Measurements from ENCODE around the gene VCAN. TPM values are rescaled to one million over a fixed set of nuclear protein-coding genes. Genes with fewer than 3 reads are reported as not detected.

VCAN gene
- total and polyA plus RNA-seq, 2 of the 8 experiments (the other 6 are each of a cell fraction or from before 2014, with no cell fraction given), result 146 to 404 TPM

DNA sequence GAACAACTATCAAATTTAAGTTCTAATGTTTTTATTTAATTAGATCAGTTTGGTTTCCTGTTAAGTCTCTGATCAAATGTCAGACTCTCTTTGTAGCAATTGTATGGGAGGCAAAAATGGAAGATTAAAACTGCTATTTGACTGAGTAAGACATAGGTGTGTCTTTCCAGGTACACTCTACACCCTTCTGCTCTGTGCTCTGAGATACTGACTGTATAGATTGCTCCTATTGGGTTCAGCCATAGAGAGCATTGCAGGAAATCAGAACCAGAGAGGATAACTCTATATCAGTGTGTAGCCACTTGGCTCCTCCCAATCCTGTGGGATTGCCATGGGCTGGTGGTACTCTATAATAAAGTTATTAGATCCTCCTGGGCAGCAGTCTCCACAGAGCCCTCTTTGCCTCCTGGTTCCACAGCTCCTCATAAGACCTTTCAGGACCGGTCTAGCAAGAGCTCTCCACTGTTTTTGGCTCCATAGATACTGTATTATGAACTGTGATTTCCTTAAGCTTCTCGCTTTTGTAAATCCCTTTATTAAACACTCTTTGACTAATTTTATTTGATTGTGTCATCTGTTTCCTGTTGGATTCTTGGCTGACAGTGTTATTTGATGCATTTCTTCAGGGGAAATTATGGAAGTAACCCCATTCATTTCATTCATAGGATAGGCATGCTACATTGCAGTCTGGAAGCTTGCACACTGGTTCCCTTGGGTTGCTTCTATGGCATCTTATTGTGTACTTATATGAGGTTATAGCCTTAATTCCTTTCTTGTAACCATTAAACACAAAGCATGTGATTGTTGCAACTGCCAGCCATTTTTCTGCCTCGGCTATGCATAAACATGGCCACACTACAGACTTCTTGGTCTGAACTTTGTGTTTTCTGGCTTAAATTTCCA lies 115.6 kb downstream of the VCAN start:
- Histone ChIP-seq H2BK15ac (ENCODE audit: low read length) (no peak overlapping the region), H2BK5ac (ENCODE audit: low read depth, low read length) (no peak overlapping the region), H3K23ac (ENCODE audit: insufficient read length) (no peak overlapping the region), H3K27me3 (replicated peaks in 1 of 4; ENCODE audit: control insufficient read depth in 3 of 4, extremely low read depth in 1 of 4, insufficient read depth in 3 of 4, low read length in 3 of 4) (peaks cover 0 to 1% (median 0%) of the 10 kb centered on the region in 4 experiments; a peak in 1 of 7 replicates), H4K5ac (ENCODE audit: insufficient read length, low read depth, low read length) (no peak overlapping the region), H3K4me2 (ENCODE audit: insufficient read depth in 1 of 2, low read depth in 2 of 2, low read length in 2 of 2) (no peak overlapping the region), H3K23me2 (ENCODE audit: low read depth, low read length) (no peaks in the 10 kb centered on the region), H3K36me3 (ENCODE audit: control insufficient read depth in 2 of 4, insufficient read depth in 4 of 4, low read length in 3 of 4) (peaks cover 0 to 6% (median 1%) of the 10 kb centered on the region in 4 experiments; a peak in 4 of 8 replicates), H3K14ac (ENCODE audit: insufficient read length) (no peak overlapping the region), H3K79me1 (ENCODE audit: low read depth, low read length) (no peaks in the 10 kb centered on the region), H2AFZ (ENCODE audit: low read length) (no peak overlapping the region), H3K27ac (ENCODE audit: low read depth, low read length) (no peak overlapping the region), H3K79me2 (ENCODE audit: control insufficient read depth in 1 of 2, insufficient read depth in 2 of 2, low read length in 2 of 2) (no peaks in the 10 kb centered on the region), H2AK5ac (ENCODE audit: low read depth, low read length) (no peak overlapping the region), H4K8ac (ENCODE audit: extremely low read depth, insufficient read depth, low read length) (no peak overlapping the region), H2BK120ac (replicated peaks; ENCODE audit: low read depth, low read length) (no peak overlapping the region), H3K56ac (replicated peaks; ENCODE audit: insufficient read length, low read depth, low read length) (no peak overlapping the region), H2BK12ac (ENCODE audit: low read depth, low read length) (no peak overlapping the region), H3K9me3 (ENCODE audit: insufficient read depth in 2 of 2, low read depth in 1 of 2, low read length in 1 of 2) (no peaks in the 10 kb centered on the region), H3K9ac (replicated peaks in 1 of 4; ENCODE audit: extremely low read depth in 1 of 4, low read depth in 3 of 4, low read length in 3 of 4) (no peak overlapping the region), H3K4me1 (replicated peaks in 1 of 4; ENCODE audit: control insufficient read depth in 3 of 4, insufficient read depth in 4 of 4, low read length in 3 of 4) (no peaks in the 10 kb centered on the region), H4K91ac (replicated peaks; ENCODE audit: insufficient read length, low read length) (no peak overlapping the region), H2BK20ac (ENCODE audit: low read length) (no peak overlapping the region), H3K18ac (ENCODE audit: extremely low read depth, low read length) (no peak overlapping the region), H3K4ac (replicated peaks; ENCODE audit: insufficient read length, low read depth, low read length) (no peak overlapping the region), H4K20me1 (replicated peaks in 1 of 2; ENCODE audit: control insufficient read depth in 1 of 2, insufficient read depth in 2 of 2, low read length in 2 of 2) (no peaks in the 10 kb centered on the region), H3K4me3 (ENCODE audit: extremely low read depth in 1 of 4, insufficient read depth in 2 of 4, low read depth in 3 of 4, low read length in 4 of 4) (no peak overlapping the region)
- WGBS, 2 experiments (ENCODE audit: extremely low coverage in 1 of 2, insufficient coverage in 1 of 2, insufficient read length in 1 of 2, insufficient replicate concordance in 2 of 2, low coverage in 1 of 2, low lambda C conversion rate in 2 of 2, missing lambda C conversion rate in 1 of 2), result 71% methylated on average over 3 of the region's 3 CpGs; no CpG with 5 or more reads in 1 of the 2 experiments
- no peak for FAIRE-seq
- ChIA-PET POLR2A (ENCODE audit: partially characterized antibody) (interaction anchor here (1.6 kb wide), 1 partner anchor 8 kb away, joined by 3 read pairs; no protein-coding TSS in a partner anchor), CTCF (ENCODE audit: partially characterized antibody) (interaction anchor here (0.9 to 1.2 kb wide), 2 partner anchors 945 to 1236 kb away, joined by 3 to 5 read pairs; no protein-coding TSS in a partner anchor)
- no peak for DNase-seq (ENCODE audit: low read depth in 1 of 2, low spot score in 2 of 2)
- TF ChIP-seq BACH1 (IDR thresholded peaks at IDR 0.05; ENCODE audit: low read length) (no peak), EP300 (IDR thresholded peaks at IDR 0.05; ENCODE audit: borderline replicate concordance in 1 of 2, low read depth in 2 of 2, low read length in 2 of 2) (no peak), GTF2F1 (IDR thresholded peaks at IDR 0.05; ENCODE audit: borderline replicate concordance, low read depth, low read length) (no peak), CHD2 (IDR thresholded peaks at IDR 0.05; ENCODE audit: low read length) (no peak), EGR1 (IDR thresholded peaks at IDR 0.05; ENCODE audit: borderline replicate concordance, low read depth, low read length) (no peak), TAF1 (IDR thresholded peaks at IDR 0.05; ENCODE audit: low read depth, low read length) (no peak), CEBPB (IDR thresholded peaks at IDR 0.05; ENCODE audit: low read depth, low read length) (no peak), NRF1 (IDR thresholded peaks at IDR 0.05; ENCODE audit: low read depth, low read length) (no peak), EZH2 (IDR thresholded peaks at IDR 0.05; ENCODE audit: low read depth, low read length, severe bottlenecking) (no peak), TBP (IDR thresholded peaks at IDR 0.05; ENCODE audit: low read depth, low read length) (no peak), ZNF274 (IDR thresholded peaks at IDR 0.05; ENCODE audit: borderline replicate concordance, extremely low read depth, low read length) (no peak), KDM4A (IDR thresholded peaks at IDR 0.05; ENCODE audit: low read depth, low read length, severe bottlenecking) (no peak)

Data from H1 (cell line).